H1 (cell line): ENCODE data around the gene TCF4. TPM values are rescaled to one million over a fixed set of nuclear protein-coding genes. Genes with fewer than 3 reads are reported as not detected.

Source experiments
- CTCF ChIA-PET: fragments of 300-600 bp; sonication (Branson Sonifier 250); formaldehyde crosslinking; loops from one replicate; lab custom pipeline; 2021; ENCODE audit not compliant: partially characterized antibody; lab: Charles Lee
- POLR2A ChIA-PET: fragments of 300-600 bp; sonication (Branson Sonifier 250); formaldehyde crosslinking; loops from one replicate; lab custom pipeline; 2021; ENCODE audit warnings: inconsistent platforms; ENCODE audit not compliant: partially characterized antibody; lab: Charles Lee
- DNase-seq, 2 experiments: peaks; one replicate each; pipeline versions ENCODE4 v3.0.0 to v3.0.0-alpha.2; 2010 to 2022; ENCODE audit warnings: low spot score in 2 of 2, low read depth in 1 of 2, mixed read lengths in 1 of 2
- FAIRE-seq: peaks from 2 replicates; lab custom pipeline; 2011; peaks lifted over from hg19 to GRCh38; lab: Jason Lieb, UNC
- H2AFZ ChIP-seq: 2 replicates; pipeline ENCODE4 v1.8.1; 2012; ENCODE audit warnings: low read length, inconsistent platforms
- H2AK5ac ChIP-seq: 2 replicates; pipeline ENCODE4 v1.6.1; 2013; ENCODE audit warnings: low read depth, low read length
- H2BK120ac ChIP-seq: replicated peaks from 2 replicates; pipeline ENCODE3; 2013; ENCODE audit warnings: low read depth, low read length, inconsistent platforms
- H2BK12ac ChIP-seq: 2 replicates; pipeline ENCODE4 v1.6.1; 2013; ENCODE audit warnings: low read depth, low read length
- H2BK15ac ChIP-seq: 2 replicates; pipeline ENCODE4 v1.6.1; 2013; ENCODE audit warnings: low read length
- H2BK20ac ChIP-seq: 2 replicates; pipeline ENCODE4 v1.6.1; 2013; ENCODE audit warnings: low read length
- H2BK5ac ChIP-seq: 2 replicates; pipeline ENCODE4 v1.6.1; 2013; ENCODE audit warnings: low read depth, low read length
- H3K14ac ChIP-seq: 2 replicates; pipeline ENCODE4 v1.6.1; 2013; ENCODE audit warnings: inconsistent platforms; ENCODE audit not compliant: insufficient read length
- H3K18ac ChIP-seq: 2 replicates; pipeline ENCODE4 v1.6.1; 2013; ENCODE audit warnings: low read length; ENCODE audit errors: extremely low read depth
- H3K23ac ChIP-seq: 2 replicates; pipeline ENCODE4 v1.6.1; 2013; ENCODE audit warnings: inconsistent platforms; ENCODE audit not compliant: insufficient read length
- H3K23me2 ChIP-seq: 2 replicates; pipeline ENCODE4 v1.6.1; 2013; ENCODE audit warnings: low read depth, low read length
- H3K27ac ChIP-seq: 2 replicates; pipeline ENCODE4 v1.6.1; 2011; ENCODE audit warnings: low read depth, low read length, inconsistent platforms
- H3K27me3 ChIP-seq, 4 experiments: replicated peaks in 1 of 4; 1 replicate in 1 of 4; 2 replicates in 3 of 4; pipeline versions ENCODE4 v1.6.1 to v1.8.1; 2011 to 2013; ENCODE audit warnings: low read length in 3 of 4, mild to moderate bottlenecking in 3 of 4, inconsistent platforms in 2 of 4, mixed read lengths in 2 of 4, moderate library complexity in 1 of 4; ENCODE audit not compliant: control insufficient read depth in 3 of 4, insufficient read depth in 3 of 4; ENCODE audit errors: extremely low read depth in 1 of 4
- H3K36me3 ChIP-seq, 4 experiments: 2 replicates each; pipeline versions ENCODE4 v1.6.1 to v1.8.1; 2011 to 2013; ENCODE audit warnings: mild to moderate bottlenecking in 4 of 4, low read length in 3 of 4, moderate library complexity in 2 of 4, control low read depth in 1 of 4, inconsistent platforms in 1 of 4; ENCODE audit not compliant: insufficient read depth in 4 of 4, control insufficient read depth in 2 of 4
- H3K4ac ChIP-seq: replicated peaks from 2 replicates; pipeline ENCODE3; 2013; ENCODE audit warnings: low read length, low read depth, mixed read lengths, inconsistent platforms; ENCODE audit not compliant: insufficient read length
- H3K4me1 ChIP-seq, 4 experiments: replicated peaks in 1 of 4; 1 replicate in 1 of 4; 2 replicates in 3 of 4; pipeline versions ENCODE4 v1.6.1 to v1.8.1; 2011 to 2013; ENCODE audit warnings: low read length in 3 of 4, inconsistent platforms in 2 of 4, mixed read lengths in 1 of 4; ENCODE audit not compliant: insufficient read depth in 4 of 4, control insufficient read depth in 3 of 4
- H3K4me2 ChIP-seq, 2 experiments: 2 replicates each; pipeline versions ENCODE4 v1.6.1 to v1.8.1; 2011 to 2013; ENCODE audit warnings: low read depth in 2 of 2, low read length in 2 of 2, control low read depth in 1 of 2, inconsistent platforms in 1 of 2, mild to moderate bottlenecking in 1 of 2; ENCODE audit not compliant: insufficient read depth in 1 of 2
- H3K4me3 ChIP-seq, 4 experiments: fragments of 200-600, 300-600 bp in 1 of 4; sonication (generic), shearing (Covaris generic), sonication (Bioruptor Twin) in 1 of 4; 2 replicates each; pipeline versions ENCODE4 v1.5.1 to v1.8.1; 2011 to 2016; ENCODE audit warnings: low read length in 4 of 4, low read depth in 3 of 4, control low read depth in 2 of 4, inconsistent platforms in 2 of 4, mild to moderate bottlenecking in 2 of 4, mixed read lengths in 1 of 4, moderate library complexity in 1 of 4; ENCODE audit not compliant: insufficient read depth in 2 of 4; ENCODE audit errors: extremely low read depth in 1 of 4
- H3K56ac ChIP-seq: replicated peaks from 2 replicates; pipeline ENCODE3; 2013; ENCODE audit warnings: low read depth, mild to moderate bottlenecking, mixed read lengths, low read length, inconsistent platforms; ENCODE audit not compliant: insufficient read length
- H3K79me1 ChIP-seq: 2 replicates; pipeline ENCODE4 v1.6.1; 2013; ENCODE audit warnings: low read depth, low read length, control low read depth
- H3K79me2 ChIP-seq, 2 experiments: 2 replicates each; pipeline versions ENCODE4 v1.6.1 to v1.8.1; 2012 to 2013; ENCODE audit warnings: low read length in 2 of 2, mild to moderate bottlenecking in 2 of 2, inconsistent platforms in 1 of 2; ENCODE audit not compliant: insufficient read depth in 2 of 2, control insufficient read depth in 1 of 2
- H3K9ac ChIP-seq, 4 experiments: replicated peaks in 1 of 4; 1 replicate in 1 of 4; 2 replicates in 3 of 4; pipeline versions ENCODE4 v1.6.1 to v1.8.1; 2011 to 2013; ENCODE audit warnings: low read depth in 3 of 4, low read length in 3 of 4, control low read depth in 2 of 4, mild to moderate bottlenecking in 2 of 4, moderate library complexity in 2 of 4, inconsistent platforms in 1 of 4; ENCODE audit errors: extremely low read depth in 1 of 4
- H3K9me3 ChIP-seq, 2 experiments: 2 replicates each; pipeline versions ENCODE4 v1.6.1 to v1.8.1; 2012 to 2013; ENCODE audit warnings: mild to moderate bottlenecking in 2 of 2, moderate library complexity in 2 of 2, control low read depth in 1 of 2, inconsistent platforms in 1 of 2, low read depth in 1 of 2, low read length in 1 of 2, mixed read lengths in 1 of 2; ENCODE audit not compliant: insufficient read depth in 2 of 2
- H4K20me1 ChIP-seq, 2 experiments: replicated peaks in 1 of 2; 2 replicates each; pipeline versions ENCODE3 to v1.8.1; 2011 to 2013; ENCODE audit warnings: inconsistent platforms in 2 of 2, low read length in 2 of 2, mild to moderate bottlenecking in 1 of 2; ENCODE audit not compliant: insufficient read depth in 2 of 2, control insufficient read depth in 1 of 2
- H4K5ac ChIP-seq: 2 replicates; pipeline ENCODE4 v1.6.1; 2013; ENCODE audit warnings: low read length, low read depth, mixed read lengths, inconsistent platforms; ENCODE audit not compliant: insufficient read length
- H4K8ac ChIP-seq: 2 replicates; pipeline ENCODE4 v1.8.0; 2013; ENCODE audit warnings: mild to moderate bottlenecking, moderate library complexity, low read length, inconsistent platforms; ENCODE audit not compliant: insufficient read depth; ENCODE audit errors: extremely low read depth
- H4K91ac ChIP-seq: replicated peaks from 2 replicates; pipeline ENCODE3; 2013; ENCODE audit warnings: low read length, mixed read lengths, inconsistent platforms; ENCODE audit not compliant: insufficient read length
- ASH2L ChIP-seq: fragments of 200-600, 300-600 bp; sonication (generic); IDR thresholded peaks from one replicate; pipeline ENCODE4 v1.7.1; 2017; ENCODE audit warnings: low read length
- CHD2 ChIP-seq: IDR thresholded peaks from 2 replicates; pipeline ENCODE4 v1.6.1; 2012; ENCODE audit warnings: low read length, improper control_type of control experiment
- JUND ChIP-seq: IDR thresholded peaks from 2 replicates; pipeline ENCODE4 v1.6.1; 2011; ENCODE audit warnings: mild to moderate bottlenecking, improper control_type of control experiment, low read length
- KDM1A ChIP-seq: fragments of 200-600, 300-600 bp; sonication (generic); IDR thresholded peaks from 2 replicates; pipeline ENCODE4 v1.7.1; 2016; ENCODE audit warnings: mild to moderate bottlenecking, low read length, borderline replicate concordance
- PHF8 ChIP-seq: fragments of 200-600 bp; sonication (generic); conservative IDR thresholded peaks from 2 replicates; pipeline ENCODE4 v1.7.1; 2012; ENCODE audit warnings: low read depth, mild to moderate bottlenecking, inconsistent platforms, low read length, moderate library complexity
- SIRT6 ChIP-seq: IDR thresholded peaks from one replicate; pipeline ENCODE4 v1.7.1; 2012; ENCODE audit warnings: low read length, inconsistent platforms
- SP1 ChIP-seq: IDR thresholded peaks from 2 replicates; pipeline ENCODE4 v1.6.1; 2011; ENCODE audit warnings: low read depth, low read length
- TAF1 ChIP-seq: IDR thresholded peaks from 2 replicates; pipeline ENCODE4 v1.6.1; 2011; ENCODE audit warnings: mild to moderate bottlenecking, low read depth, low read length
- WGBS, 2 experiments: shearing (Covaris generic) in 1 of 2; methylation state at CpG; one replicate each; pipeline versions ENCODE4 v1.1.6 to v1.1.7; 2013 to 2015; ENCODE audit warnings: low lambda C conversion rate in 2 of 2, mixed read lengths in 2 of 2, inconsistent platforms in 1 of 2, low coverage in 1 of 2, missing lambda C conversion rate in 1 of 2; ENCODE audit not compliant: insufficient replicate concordance in 2 of 2, insufficient coverage in 1 of 2, insufficient read length in 1 of 2; ENCODE audit errors: extremely low coverage in 1 of 2, missing lambda C conversion rate in 1 of 2; 5-methylcytosine and 5-hydroxymethylcytosine counted together
- polyA plus RNA-seq, 7 experiments: library from polyadenylated mRNA; depleted of rRNA in 3 of 7; stranded (reverse) in 5 of 7; unstranded in 2 of 7; fragments of >200 nt in 5 of 7; fragments of 200-250 nt in 2 of 7; gene quantifications; 1 replicate in 5 of 7; 2 replicates in 1 of 7; 4 replicates in 1 of 7; pipeline versions ENCODE4 v1.2.1 to v1.2.3, GENCODE V29; 2011 to 2013; ENCODE audit warnings: missing spikeins in 2 of 7, mixed read lengths in 2 of 7
- total RNA-seq: library from RNA; stranded (reverse); fragmentation: NEBNext Ultra II Directional; extraction: Animal tissue kit (Norgen Biotek cat#: 25700); gene quantifications from 2 replicates; pipeline ENCODE4 v1.2.1, GENCODE V29; 2021

Gene TCF4
- total and polyA plus RNA-seq, 2 of the 8 experiments (the other 6 are each of a cell fraction or from before 2014, with no cell fraction given) = 59.3 to 118 TPM

- 100% methylated on average over 2 of the region's 2 CpGs; no CpG with 5 or more reads in 1 of the 2 experiments for WGBS, 2 experiments
- Histone ChIP-seq H3K56ac (no peak overlapping the region), H4K91ac (no peak overlapping the region), H2BK120ac (no peak overlapping the region), H3K27ac (no peak overlapping the region), H3K18ac (no peak overlapping the region), H2AFZ (no peak overlapping the region), H2AK5ac (no peak overlapping the region), H2BK15ac (no peak overlapping the region), H3K27me3 (no peaks in the 10 kb centered on the region), H3K23me2 (no peaks in the 10 kb centered on the region), H3K23ac (no peak overlapping the region), H2BK5ac (no peak overlapping the region), H3K79me1 (peaks cover 6% of the 10 kb centered on the region; the same call in 1 of the 2 replicates), H3K4ac (no peak overlapping the region), H3K9me3 (no peaks in the 10 kb centered on the region), H3K79me2 (peaks cover 3 to 87% of the 10 kb centered on the region in 2 experiments; a peak in 3 of 4 replicates), H3K14ac (no peak overlapping the region), H3K9ac (no peak overlapping the region), H3K36me3 (no peaks in the 10 kb centered on the region), H3K4me2 (no peak overlapping the region), H3K4me3 (no peak overlapping the region), H3K4me1 (peaks cover 0 to 9% (median 2%) of the 10 kb centered on the region in 4 experiments; a peak in 1 of 7 replicates), H2BK12ac (no peak overlapping the region), H2BK20ac (no peak overlapping the region), H4K20me1 (no peaks in the 10 kb centered on the region), H4K5ac (no peak overlapping the region), H4K8ac (no peak overlapping the region)
- FAIRE-seq (no peak), DNase-seq (no peak)
- CTCF ChIA-PET = interaction anchor here (1.1 kb wide), 1 partner anchor 16 kb away, joined by 3 read pairs; no protein-coding TSS in a partner anchor
- POLR2A ChIA-PET = interaction anchor here (1.0 kb wide), 1 partner anchor 8 kb away, joined by 4 read pairs; no protein-coding TSS in a partner anchor
- TF ChIP-seq ASH2L (no peak), SP1 (no peak), TAF1 (no peak), SIRT6 (no peak), CHD2 (no peak), KDM1A (no peak), JUND (no peak), PHF8 (no peak)
These were observed 154.9 kb downstream of the TCF4 start for GRCh38 chr18:55433140-55433539.
